Endometrial microvascular endothelial cells (primary cell): ENCODE data around the gene PDK2. TPM values are rescaled to one million over a fixed set of nuclear protein-coding genes. Genes with fewer than 3 reads are reported as not detected.

ENCODE experiments used
- in situ Hi-C: cut with HindIII; loops from 2 replicates; pipeline ENCODE4 v1.10.0; 2017; ENCODE audit warnings: low sequenced_read_pairs, low pct_unique_long_range_greater_than_20kb; ENCODE audit errors: inconsistent ontology term
- total RNA-seq: library from RNA; depleted of rRNA; stranded (reverse); fragments of >200 nt; gene quantifications from one replicate; pipeline ENCODE4 v1.2.3, GENCODE V29; 2015; ENCODE audit errors: inconsistent ontology term

Gene PDK2
- total RNA-seq, 1 donor from 2014 or later: 12.2 TPM

DNA sequence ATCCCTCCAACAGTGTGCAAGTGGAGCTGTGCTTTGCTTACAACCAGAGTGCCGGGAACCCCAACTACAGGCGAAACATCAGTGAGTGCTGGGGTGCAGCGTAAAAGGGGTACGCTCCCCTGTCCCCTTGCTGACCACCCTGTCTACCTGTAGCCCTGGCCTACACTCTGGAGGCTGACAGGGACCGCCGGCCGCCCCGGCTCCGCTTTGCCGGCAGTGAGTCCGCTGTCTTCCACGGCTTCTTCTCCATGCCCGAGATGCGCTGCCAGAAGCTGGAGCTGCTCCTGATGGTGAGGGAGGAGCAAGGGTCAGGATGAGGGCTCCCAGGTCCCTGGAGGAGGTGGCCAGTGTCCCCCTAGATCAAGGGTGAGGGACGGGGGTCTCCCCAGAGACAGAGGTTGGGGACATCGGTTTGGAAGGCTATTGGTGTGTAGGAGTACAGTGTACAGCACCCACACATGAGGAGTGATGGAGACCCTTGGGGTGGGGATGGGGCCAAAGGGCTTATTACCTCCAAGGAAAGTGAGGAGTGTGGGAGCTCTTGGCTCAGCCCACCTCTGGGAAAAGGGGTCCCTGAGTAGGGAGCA lies 19.6 kb upstream of the PDK2 start:
- in situ Hi-C loops: no loop called here

DNA sequence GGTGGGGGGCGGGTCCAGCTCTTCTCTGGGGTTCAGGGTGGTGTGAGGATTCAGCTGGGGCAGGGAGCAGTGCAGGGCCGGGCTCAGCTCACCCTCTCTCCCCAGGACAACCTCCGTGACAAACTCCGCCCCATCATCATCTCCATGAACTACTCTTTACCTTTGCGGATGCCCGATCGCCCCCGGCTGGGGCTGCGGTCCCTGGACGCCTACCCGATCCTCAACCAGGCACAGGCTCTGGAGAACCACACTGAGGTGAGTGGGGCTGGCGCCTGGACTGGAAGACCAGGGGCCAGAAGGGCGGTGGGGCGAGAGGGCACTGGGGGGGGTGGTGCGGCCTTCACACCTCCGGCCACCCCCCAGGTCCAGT lies 18.9 kb upstream of the PDK2 start:
- in situ Hi-C loops: no loop called here

DNA sequence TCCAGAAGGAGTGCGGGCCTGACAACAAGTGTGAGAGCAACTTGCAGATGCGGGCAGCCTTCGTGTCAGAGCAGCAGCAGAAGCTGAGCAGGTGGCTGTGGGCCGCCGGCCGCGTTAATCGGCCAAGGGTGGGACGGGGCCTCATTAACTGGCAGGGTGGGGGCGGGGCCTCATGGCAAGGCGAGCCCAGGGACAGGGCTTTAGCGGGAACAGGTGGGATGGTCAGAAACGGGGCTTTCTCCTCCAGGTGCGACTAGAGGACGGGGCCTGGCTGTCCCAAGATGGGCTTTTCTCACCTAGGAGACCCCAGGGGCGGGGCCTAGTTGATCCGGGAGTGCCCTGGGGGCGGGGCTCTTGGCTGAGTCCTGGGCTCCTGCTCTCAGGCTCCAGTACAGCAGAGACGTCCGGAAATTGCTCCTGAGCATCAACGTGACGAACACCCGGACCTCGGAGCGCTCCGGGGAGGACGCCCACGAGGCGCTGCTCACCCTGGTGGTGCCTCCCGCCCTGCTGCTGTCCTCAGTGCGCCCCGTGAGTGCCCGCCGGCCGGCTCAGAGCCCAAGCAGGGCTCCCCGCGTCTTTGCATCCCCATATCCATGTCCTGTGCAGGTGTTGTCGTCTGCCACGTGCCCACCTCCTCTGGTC lies 18.4 kb upstream of the PDK2 start:
- in situ Hi-C loops: no loop called here

DNA sequence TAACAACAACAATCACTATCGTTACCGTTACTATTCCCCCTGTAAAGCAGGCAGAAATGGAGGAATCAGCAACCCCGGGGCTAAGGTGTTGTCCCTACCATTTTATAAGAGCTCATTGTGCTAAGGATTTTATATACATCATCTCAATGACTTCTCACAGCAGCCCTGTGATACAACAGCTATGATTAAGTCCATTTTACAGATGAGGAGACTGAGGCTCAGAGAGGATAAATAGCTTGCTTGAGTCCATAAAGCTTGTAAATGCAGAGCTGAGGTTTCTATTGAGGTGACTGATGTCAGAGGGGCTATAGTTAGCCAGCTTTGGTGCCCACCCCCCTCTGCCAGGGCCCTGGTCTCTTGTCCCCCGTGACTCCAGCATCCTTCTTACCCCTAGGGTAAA lies 16.7 kb upstream of the PDK2 start:
- in situ Hi-C loops: no loop called here

DNA sequence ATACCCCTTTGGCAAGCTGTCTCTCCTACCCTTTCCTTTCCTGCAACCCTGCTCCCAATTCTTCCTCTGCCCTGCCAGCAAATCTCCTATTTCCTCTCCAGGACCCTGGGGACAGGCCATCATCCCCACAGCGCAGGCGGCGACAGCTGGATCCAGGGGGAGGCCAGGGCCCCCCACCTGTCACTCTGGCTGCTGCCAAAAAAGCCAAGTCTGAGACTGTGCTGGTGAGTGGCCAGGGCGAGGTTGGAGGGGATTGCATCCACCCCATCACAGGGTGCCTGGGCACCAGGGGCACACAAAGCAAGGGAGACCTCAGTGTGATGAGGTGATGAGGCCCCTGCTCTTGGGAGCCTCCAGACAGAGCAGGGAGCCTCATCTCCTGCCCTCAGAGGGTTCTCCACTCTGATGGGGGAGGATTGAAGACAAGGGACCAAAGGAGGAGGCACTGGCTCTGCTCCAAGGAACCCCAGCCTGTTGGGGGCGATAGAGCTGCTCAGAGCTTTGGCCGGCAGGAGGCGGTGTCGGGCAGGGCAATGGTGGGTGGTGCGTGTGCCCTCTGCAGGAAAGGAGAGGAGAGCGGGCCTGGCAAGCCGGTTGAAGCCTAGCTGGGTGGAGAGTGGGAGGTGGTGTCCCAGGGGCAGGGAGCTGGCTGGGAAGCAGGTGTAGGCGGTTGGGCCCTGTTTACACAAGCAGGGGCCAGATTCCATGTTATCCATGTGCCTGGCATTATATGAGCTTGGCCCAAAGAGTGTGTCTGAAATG lies 15.6 kb upstream of the PDK2 start:
- in situ Hi-C loops: no loop called here

DNA sequence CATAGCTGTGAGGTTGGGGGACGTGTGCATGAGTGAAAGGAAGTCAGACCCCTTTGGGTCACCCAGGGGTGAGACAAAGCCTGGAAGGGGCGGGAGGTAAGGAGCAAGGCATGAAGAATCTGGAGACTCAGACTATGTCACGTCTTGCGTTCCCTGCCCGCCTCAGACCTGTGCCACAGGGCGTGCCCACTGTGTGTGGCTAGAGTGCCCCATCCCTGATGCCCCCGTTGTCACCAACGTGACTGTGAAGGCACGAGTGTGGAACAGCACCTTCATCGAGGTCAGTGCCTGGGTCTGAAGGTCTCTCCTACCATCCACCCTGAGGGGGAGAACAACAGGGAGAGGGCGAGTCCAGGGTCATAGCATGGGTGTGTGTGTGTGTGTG lies 15.1 kb upstream of the PDK2 start:
- in situ Hi-C loops: no loop called here

DNA sequence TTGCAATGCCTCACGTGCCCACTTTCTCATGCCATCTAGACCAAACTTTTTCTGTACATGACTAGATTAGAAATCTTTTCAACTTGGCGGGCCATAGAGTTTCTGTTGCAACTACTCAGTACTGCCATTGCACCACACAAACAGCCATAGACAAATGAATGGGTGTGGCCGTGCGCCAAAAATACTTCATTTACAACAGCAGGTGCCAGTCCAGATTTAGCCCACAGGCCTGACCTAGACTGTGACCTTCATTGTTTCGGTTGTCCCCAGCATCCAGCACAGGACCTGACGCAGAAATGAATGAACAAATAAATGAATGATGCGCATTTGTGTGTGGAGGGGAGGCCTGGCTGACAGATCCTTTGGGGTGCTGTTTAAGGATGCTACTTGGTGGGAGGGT lies 14.3 kb upstream of the PDK2 start:
- in situ Hi-C loops: no loop called here

DNA sequence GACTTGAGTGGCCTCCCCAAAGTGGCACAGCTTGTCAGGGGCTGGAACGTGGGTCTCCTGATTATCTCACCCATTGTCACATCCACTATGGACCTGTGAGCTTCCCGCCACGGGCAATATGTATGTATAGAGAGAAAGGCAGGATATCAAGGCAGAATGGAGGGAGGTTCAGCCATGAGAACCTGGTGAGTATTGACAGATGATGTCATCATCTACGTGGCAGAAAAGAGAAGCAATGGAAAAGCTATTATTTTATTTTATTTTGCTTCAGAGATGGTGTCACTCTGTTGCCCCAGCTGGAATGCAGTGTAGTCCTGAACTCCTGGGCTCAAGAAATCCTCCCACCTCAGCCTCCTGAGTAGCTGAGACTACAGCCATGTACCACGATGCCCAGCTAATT lies 13.4 kb upstream of the PDK2 start:
- in situ Hi-C loops: no loop called here

DNA sequence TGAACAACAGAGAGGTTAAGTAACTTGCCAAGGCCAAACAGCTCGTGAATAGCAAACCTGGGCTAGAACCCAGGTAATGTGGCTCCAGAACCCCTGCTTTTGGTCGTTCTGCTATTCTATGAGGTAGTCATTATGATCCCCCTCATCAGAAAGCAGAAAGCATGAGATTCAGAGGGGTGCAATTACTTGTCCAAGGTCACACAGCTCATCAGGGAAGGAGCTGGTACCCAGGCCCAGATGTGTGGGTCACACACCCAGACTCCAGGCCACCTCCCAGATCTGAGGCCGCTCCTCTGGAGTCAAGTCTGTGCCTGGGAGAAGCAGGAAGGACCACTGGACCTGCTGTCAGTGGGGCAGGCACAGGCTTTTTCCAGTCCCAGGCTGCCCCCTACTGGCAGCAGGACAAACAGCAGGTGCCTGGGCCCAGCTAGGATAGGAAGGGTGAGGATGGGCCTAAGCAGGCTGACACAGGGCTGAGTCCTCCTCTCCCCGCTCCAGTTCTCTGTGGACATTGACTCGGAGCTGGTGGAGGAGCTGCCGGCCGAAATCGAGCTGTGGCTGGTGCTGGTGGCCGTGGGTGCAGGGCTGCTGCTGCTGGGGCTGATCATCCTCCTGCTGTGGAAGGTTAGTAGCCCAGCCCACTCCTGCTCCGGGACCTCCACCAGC lies 7.8 kb upstream of the PDK2 start:
- in situ Hi-C loops: no loop called here

DNA sequence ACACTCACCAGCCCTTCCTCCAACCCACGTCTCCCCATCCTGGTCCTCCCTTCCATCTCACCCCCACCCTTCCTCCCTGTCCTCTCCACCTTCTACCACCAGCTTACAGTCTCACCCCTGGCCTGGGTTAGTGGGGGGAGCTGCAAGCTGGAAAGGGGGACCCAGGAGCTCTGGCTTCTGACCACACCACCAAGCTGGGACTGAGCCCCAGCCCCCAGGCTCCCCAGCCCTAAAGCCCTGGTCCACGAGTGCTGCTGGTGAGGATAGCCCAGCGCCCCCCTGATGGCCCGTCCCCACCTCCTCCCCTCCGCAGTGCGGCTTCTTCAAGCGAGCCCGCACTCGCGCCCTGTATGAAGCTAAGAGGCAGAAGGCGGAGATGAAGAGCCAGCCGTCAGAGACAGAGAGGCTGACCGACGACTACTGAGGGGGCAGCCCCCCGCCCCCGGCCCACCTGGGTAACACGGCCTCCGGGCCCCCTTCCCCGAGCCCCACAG lies 7.2 kb upstream of the PDK2 start:
- in situ Hi-C loops: no loop called here

DNA sequence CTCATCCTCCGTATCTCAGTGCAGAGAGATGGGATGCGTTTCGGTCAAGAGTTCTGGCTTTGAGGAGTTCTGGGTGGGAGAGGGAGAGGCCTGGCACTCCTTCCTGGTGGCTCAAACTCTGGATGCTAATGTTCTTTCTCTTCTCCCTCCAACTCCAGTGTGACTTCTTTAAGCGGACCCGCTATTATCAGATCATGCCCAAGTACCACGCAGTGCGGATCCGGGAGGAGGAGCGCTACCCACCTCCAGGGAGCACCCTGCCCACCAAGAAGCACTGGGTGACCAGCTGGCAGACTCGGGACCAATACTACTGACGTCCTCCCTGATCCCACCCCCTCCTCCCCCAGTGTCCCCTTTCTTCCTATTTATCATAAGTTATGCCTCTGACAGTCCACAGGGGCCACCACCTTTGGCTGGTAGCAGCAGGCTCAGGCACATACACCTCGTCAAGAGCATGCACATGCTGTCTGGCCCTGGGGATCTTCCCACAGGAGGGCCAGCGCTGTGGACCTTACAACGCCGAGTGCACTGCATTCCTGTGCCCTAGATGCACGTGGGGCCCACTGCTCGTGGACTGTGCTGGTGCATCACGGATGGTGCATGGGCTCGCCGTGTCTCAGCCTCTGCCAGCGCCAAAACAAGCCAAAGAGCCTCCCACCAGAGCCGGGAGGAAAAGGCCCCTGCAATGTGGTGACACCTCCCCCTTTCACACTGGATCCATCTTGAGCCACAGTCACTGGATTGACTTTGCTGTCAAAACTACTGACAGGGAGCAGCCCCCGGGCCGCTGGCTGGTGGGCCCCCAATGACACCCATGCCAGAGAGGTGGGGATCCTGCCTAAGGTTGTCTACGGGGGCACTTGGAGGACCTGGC lies 6.0 kb upstream of the PDK2 start:
- in situ Hi-C loops: no loop called here

DNA sequence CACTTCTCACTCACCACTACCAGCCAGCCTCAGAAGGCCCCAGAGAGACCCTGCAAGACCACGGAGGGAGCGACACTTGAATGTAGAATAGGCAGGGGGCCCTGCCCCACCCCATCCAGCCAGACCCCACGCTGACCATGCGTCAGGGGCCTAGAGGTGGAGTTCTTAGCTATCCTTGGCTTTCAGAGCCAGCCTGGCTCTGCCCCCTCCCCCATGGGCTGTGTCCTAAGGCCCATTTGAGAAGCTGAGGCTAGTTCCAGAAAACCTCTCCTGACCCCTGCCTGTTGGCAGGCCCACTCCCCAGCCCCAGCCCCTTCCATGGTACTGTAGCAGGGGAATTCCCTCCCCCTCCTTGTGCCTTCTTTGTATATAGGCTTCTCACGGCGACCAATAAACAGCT lies 5.1 kb upstream of the PDK2 start:
- in situ Hi-C loops: no loop called here

DNA sequence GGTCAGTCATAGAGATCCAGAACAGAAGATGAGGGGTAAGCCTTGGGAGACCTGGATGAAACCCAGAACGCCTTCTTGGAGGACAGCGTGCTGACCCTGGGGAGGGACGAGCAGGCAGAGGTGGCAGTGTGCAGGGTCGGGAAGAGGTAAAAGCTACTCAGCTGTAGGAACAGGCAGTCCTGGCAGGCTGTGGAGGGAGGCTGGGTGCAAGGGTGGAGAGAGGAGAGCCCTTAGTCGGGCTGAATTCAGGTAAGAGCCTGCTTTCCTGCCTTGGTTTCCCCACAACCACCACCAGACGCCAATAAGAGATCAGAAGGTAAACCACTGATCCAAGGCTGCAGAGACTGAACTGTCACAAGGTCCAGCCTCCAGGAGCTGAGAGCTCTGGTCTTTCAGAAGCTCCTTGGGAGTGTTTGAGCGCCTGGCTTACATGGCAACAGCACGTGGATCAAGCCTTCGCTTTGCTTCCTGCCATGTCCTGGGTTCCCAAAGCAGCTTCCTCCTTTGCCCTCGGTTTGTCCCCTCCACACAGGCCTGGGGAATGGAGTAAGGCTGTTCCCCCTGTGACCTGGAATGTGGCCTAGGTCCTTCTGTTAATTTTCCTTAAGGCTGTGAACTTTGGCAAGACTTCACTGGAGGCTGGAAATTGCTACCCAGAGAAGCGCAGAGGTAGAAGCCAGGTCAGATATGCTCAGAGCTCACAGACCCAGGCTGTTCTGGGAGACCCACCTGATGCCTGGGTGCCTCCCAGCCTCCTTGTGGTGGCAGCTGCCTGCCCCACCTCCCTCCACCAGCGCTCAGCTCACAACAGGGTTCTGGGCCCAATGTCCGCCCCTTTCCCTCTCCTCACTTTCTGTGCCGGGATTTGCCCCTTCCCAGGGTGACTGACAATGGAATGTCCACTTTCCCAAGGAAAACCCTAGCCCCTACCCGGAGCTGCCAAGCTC lies 3.9 kb upstream of the PDK2 start:
- in situ Hi-C loops: no loop called here

DNA sequence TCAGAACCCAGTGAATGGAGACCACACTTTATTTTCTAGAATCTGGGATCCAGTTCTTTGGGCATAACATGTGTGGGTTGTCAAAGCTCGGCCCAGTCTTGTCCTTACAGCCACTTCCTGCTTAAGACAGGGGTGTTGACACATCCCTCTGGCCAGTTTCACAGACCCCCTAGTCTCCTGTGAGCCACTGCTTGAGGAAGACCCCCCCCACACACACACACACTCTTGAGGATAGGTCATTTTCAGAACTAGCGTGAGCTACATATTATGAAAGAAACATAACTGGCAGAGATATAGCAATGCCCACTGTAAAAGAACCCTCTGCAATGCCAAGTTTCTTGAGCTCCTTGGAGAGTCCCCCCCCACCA lies 3.2 kb upstream of the PDK2 start:
- in situ Hi-C loops: no loop called here

DNA sequence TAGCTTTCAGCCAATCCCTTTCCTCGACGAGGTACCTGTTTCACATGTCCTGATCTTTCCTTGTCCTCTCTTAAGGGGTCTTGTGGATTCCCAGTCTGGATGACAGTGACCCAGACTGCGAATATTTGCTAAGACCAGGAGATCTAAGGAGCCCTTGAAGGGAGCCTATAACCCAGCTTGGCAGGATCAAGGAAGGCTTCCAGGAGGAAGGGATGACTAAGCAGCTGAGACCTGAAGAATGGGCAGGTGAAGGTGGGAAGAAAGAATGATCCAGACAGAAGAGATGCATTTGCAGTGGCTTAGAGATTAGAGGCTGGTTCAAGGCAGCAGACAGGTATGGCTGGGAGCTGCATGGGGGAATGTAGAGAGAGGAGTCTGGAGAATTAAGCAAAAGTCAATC lies 1.9 kb upstream of the PDK2 start:
- in situ Hi-C loops: no loop called here

DNA sequence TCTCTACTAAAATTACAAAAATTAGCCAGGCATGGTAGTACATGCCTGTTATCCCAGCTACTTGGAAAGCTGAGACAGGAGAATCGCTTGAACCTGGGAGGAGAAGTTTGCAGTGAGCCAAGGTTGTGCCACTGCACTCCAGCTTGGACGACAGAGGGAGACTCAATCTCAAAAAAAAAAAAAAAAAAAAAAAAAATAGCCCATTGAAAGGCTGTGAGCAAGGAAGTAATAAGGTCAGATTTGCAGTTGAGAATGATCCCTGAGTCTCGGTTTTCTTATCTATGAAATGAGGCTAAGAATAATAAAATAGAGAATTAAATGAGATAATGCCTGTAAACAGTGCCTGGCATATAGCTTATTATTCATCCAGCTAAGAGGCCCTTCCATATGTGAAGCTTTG lies 1.3 kb upstream of the PDK2 start:
- in situ Hi-C loops: no loop called here

DNA sequence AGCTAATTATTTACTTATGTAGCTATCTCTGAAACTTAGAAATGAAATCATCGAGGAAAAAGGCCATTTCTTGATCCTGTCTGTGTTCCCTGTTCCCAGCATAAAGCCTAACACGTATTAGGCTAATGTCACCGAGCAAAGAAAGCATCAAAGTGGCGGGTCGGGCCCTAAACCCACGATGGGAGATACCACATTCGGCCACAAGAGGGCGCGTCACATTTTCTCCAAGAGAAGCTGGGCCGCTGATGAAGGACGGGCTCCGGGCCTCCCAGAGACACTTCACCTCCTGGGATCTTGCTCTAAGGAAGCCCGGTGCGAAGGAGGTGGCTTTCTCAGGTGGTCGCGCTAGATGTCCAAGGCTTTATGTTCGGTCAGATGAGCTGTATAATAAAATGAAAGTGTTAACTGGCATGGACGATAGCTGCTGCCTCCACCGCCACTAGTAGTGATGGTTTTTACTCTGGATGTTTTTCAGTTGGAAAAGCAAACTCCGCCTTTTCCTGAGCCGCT lies 853 bp upstream of the PDK2 start:
- in situ Hi-C loops: no loop called here

DNA sequence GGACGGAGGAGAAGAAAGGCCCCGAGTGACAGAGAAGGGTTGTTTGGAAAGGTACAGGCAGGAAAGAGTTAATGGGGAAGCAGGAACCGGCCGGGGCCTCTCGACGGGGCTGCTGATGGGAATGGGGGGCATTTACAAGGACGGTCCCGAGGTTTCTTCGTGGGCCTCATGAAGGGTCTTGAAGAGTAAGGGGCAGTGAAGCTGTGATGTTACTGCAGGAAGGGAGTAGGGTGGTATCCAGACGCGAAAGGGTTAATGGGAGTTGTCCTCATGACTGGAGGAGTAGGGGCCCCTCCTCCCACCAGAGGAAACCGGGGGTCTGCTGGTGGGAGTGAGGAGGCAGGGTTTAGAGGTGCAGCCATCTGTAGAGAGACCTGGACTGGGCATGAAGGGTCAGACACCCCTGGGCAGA lies 481 bp downstream of the PDK2 start:
- in situ Hi-C loops: no loop called here
